Mucosa of descending colon (tissue), 3 donors: Measurements from ENCODE around the gene CDIPT. TPM values are rescaled to one million over a fixed set of nuclear protein-coding genes. Genes with fewer than 3 reads are reported as not detected.
"Not testable (repeated sequence)": the region's sequence is repeated elsewhere in the genome, so short reads cannot be mapped to it uniquely, and the experiment has no call there.

Experiments
- ATAC-seq: fragments of 200-7000 bp; cut with Tn5 transposase; one replicate; pipeline ENCODE4 v1.9.1; 2020; ENCODE audit warnings: mild to moderate bottlenecking, moderate library complexity
- DNase-seq, 3 donors: peaks; one replicate each; pipeline ENCODE4 v3.0.0-alpha.2; 2020
- H3K36me3 ChIP-seq: fragments of 200-600 bp; one replicate; pipeline ENCODE4 v1.8.0; 2021; ENCODE audit warnings: low read depth, mild to moderate bottlenecking
- H3K4me1 ChIP-seq: fragments of 200-600 bp; one replicate; pipeline ENCODE4 v1.8.0; 2021; ENCODE audit warnings: low read depth, mild to moderate bottlenecking
- H3K4me3 ChIP-seq: fragments of 200-600 bp; one replicate; pipeline ENCODE4 v1.8.0; 2021; ENCODE audit warnings: mild to moderate bottlenecking
- H3K9me3 ChIP-seq: fragments of 200-600 bp; one replicate; pipeline ENCODE4 v1.8.0; 2021; ENCODE audit warnings: mild to moderate bottlenecking
- intact Hi-C, 2 donors: fragments of 100-400 bp; cut with DNase I in 1 of 2; cut with micrococcal nuclease in 1 of 2; formaldehyde crosslinking; loops; one replicate each; pipeline versions ENCODE4 v1.11.0 to v1.11.1; 2022; cut with DNase I, micrococcal nuclease
- total RNA-seq, 3 donors: library from RNA; stranded (reverse); fragmentation: NEBNext Ultra II Directional in 2 of 3; extraction: Animal tissue kit (Norgen Biotek cat#: 25700) in 2 of 3; gene quantifications; one replicate each; pipeline versions ENCODE4 v1.2.1 to v1.2.4, GENCODE V29; 2021 to 2023
- TF ChIP-seq, protein P1 (sequence below): fragments of 200-600 bp; IDR thresholded peaks from one replicate; pipeline ENCODE4 v1.8.0; 2022; ENCODE audit warnings: antibody characterized with exemption, mild to moderate bottlenecking
- donor health status: DM: no; HTN: no; CAD: no; lungs with moderate emphysema.
- donor health status: DM: no; HTN: no; CAD: no.
- donor health status: DM: no; HTN: yes; CAD: no.

CDIPT gene
- total RNA-seq, 3 donors from 2014 or later, result 53.1 to 102 (median 90.5) TPM

DNA sequence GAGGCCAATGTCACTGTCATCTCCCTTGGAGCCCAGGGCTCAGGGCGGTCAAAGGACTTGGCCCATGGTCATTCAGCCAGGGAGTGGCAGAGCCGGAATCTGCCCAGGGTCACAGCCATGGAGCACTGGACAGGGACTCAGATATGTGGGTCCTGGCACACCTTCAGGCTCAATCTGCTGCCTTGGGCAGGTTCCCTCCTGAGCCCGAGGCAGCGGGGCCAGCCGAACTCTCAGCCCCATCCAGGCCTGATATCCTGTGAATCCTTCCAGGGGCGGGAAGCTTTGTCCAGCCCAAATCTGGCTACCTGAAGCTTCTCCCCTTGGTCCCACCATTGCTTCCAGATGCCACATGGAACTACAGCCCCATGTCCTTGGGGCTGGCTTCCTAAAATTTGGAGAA lies 12.2 kb upstream of the CDIPT start:
- H3K36me3 ChIP-seq, result no peaks in the 10 kb centered on the region
- DNase-seq (no peak), ATAC-seq (no peak)
- no peaks in the 10 kb centered on the region for H3K4me1 ChIP-seq
- H3K9me3 ChIP-seq, result no peaks in the 10 kb centered on the region
- TF ChIP-seq, protein P1, sequence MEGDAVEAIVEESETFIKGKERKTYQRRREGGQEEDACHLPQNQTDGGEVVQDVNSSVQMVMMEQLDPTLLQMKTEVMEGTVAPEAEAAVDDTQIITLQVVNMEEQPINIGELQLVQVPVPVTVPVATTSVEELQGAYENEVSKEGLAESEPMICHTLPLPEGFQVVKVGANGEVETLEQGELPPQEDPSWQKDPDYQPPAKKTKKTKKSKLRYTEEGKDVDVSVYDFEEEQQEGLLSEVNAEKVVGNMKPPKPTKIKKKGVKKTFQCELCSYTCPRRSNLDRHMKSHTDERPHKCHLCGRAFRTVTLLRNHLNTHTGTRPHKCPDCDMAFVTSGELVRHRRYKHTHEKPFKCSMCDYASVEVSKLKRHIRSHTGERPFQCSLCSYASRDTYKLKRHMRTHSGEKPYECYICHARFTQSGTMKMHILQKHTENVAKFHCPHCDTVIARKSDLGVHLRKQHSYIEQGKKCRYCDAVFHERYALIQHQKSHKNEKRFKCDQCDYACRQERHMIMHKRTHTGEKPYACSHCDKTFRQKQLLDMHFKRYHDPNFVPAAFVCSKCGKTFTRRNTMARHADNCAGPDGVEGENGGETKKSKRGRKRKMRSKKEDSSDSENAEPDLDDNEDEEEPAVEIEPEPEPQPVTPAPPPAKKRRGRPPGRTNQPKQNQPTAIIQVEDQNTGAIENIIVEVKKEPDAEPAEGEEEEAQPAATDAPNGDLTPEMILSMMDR, result no peak
- no peak overlapping the region for H3K4me3 ChIP-seq
- intact Hi-C loops, result no loop called here

DNA sequence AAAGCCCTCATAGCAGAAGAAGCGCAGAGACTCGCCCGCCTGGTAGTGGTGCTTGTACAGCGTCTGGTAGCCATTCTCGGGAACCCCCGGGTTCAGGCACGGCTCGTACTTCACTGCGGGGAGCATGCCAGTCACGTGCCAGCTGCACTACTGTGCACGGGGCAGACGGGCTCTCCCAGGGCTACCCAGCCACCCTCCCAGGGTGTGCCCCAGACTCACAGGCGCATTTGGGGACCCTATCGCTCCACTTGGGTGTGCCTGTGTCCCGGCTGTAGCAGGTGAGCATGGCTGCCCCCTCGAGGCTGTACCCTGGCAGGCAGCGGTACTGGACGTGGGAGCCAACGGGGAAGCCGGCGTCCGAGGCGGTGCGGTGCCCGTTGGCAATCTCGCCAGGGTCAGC lies 10.3 kb upstream of the CDIPT start:
- TF ChIP-seq, protein P1, result no peak
- H3K9me3 ChIP-seq, result no peaks in the 10 kb centered on the region
- intact Hi-C loops, result no loop called here
- no peak for ATAC-seq
- H3K4me3 ChIP-seq, result no peak overlapping the region
- DNase-seq, result no peak
- no peaks in the 10 kb centered on the region for H3K36me3 ChIP-seq
- H3K4me1 ChIP-seq, result no peaks in the 10 kb centered on the region

DNA sequence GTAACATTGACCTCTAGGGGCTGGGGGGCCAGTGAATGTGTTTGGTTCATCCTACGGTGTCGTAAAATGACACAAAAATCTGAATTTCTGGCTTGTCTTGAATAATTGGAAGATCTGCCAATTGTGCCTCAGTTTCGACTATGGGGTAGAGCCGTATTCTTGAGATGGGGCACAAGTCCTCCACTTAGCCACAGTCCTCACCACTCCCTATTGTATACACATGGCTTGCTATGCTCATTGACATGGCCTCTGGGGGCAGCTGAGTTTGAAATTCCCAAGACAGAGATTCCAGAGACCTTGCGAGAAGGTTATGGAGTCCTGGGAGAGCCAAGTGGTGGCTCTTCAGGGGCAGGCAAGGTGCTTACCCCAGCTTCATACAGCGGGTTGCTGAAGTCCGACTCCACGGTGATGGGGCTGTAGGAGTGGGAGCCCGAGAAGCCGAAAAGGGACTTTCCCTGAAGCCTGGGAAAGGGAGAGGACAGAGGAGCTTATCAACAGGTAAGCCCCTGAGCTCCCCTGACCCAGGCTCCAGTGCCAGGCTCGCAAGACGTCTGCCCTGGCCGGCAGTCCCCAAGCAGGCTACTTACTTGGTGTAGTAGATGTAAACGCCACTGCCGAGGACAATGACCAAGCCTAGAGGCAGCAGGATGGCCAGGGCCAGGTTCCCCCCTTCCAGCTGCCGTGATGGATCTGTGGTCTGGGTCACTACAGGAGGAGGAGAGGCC lies 9.0 kb upstream of the CDIPT start:
- TF ChIP-seq, protein P1, result no peak
- H3K4me1 ChIP-seq, result no peaks in the 10 kb centered on the region
- H3K4me3 ChIP-seq, result no peak overlapping the region
- ATAC-seq (no peak), DNase-seq (no peak)
- intact Hi-C loops, result no loop called here
- no peaks in the 10 kb centered on the region for H3K36me3 ChIP-seq
- no peaks in the 10 kb centered on the region for H3K9me3 ChIP-seq

DNA sequence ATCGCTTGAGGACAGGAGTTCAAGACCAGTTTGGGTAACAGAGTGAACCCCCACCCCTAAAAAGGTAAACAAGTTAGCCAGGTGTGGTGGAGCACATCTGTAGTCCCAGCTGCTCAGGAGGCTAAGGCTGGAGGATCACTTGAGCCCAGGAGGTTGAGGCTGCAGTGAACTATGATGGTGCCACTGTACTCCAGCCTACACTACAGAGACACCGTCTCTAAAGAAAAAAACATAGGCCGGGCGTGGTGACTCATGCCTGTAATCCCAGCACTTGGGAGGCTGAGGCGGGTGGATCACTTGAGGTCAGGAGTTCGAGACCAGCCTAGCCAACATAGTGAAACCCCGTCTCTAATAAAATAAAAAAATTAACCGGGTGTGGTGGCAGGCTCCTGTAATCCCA lies 6.0 kb upstream of the CDIPT start:
- intact Hi-C loops, H3K36me3 ChIP-seq, H3K4me3 ChIP-seq, H3K9me3 ChIP-seq, H3K4me1 ChIP-seq, DNase-seq, ATAC-seq: not testable (repeated sequence)

DNA sequence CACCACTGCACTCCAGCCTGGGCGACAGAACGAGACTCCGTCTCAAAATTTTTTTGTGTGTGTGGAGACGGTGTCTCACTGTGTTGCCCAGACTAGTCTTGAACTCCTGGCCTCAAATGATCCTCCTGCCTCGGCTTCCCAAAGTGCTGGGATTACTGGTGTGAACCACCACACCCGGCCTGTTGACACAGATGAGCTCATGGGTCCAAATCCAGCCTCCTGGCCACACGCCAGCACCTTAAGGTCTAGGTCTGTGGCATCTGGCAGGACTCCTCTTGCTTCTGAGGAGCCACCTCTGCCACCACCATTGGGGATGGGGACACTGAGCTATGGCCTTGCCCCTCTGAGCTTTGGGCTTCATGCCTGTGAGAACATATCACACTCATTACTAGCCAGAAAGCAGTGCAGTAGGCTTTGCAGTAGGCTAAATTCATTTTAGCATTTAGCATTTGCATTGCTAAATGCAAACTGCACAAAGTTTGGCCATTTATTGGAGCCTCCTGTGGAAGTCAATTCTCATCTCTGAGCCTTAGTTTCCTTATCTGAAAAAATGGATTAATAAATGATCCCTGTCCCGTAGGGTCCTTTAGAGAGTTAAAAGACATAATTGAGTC lies 5.5 kb upstream of the CDIPT start:
- intact Hi-C loops, result no loop called here

DNA sequence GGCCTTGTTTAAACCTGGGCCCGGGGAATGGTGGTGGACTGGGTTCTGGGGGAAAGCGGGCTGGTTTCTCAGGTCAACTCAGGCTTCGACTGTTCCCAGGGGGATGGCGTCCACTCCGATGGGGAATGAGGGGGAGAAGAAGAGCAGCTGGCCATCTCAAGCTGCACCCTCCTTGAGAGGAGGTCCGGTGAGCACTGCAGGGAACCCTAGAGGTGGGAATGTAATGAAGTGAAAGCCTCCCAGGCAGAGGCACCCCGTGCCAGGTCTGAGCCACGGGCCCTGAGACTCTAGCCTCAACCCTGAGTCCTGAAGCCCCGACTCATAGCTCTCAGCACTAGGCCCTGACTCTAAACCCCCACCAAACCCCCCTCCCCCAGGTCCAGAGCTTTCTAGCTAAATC lies 1.2 kb upstream of the CDIPT start:
- Histone ChIP-seq H3K9me3 (no peaks in the 10 kb centered on the region), H3K36me3 (peaks cover 2% of the 10 kb centered on the region), H3K4me1 (peaks cover 18% of the 10 kb centered on the region), H3K4me3 (no peak overlapping the region)
- intact Hi-C loops, result no loop called here
- TF ChIP-seq, protein P1, result no peak
- DNase-seq (no peak), ATAC-seq (no peak)

More for the DNA sequence above, 5.5 kb upstream of the CDIPT start:
- ATAC-seq (no peak), DNase-seq (no peak)
- H3K36me3 ChIP-seq, result no peaks in the 10 kb centered on the region
- H3K4me3 ChIP-seq, result no peak overlapping the region
- H3K9me3 ChIP-seq, result no peaks in the 10 kb centered on the region
- no peaks in the 10 kb centered on the region for H3K4me1 ChIP-seq
- TF ChIP-seq, protein P1, result no peak
